Activated CD4-positive, alpha-beta T cell treated with anti-CD3 and anti-CD28 coated beads, Interleukin-2, amount 50 U/mL, for 48 hours (primary cell): ENCODE measurements around the gene CYP20A1.
"Not testable (repeated sequence)": the region's sequence is repeated elsewhere in the genome, so short reads cannot be mapped to it uniquely, and the experiment has no call there.

Experiments
- DNase-seq, 2 experiments: peaks; one replicate each; pipeline ENCODE4 v3.0.0-alpha.2; 2020

The CYP20A1 gene

DNA sequence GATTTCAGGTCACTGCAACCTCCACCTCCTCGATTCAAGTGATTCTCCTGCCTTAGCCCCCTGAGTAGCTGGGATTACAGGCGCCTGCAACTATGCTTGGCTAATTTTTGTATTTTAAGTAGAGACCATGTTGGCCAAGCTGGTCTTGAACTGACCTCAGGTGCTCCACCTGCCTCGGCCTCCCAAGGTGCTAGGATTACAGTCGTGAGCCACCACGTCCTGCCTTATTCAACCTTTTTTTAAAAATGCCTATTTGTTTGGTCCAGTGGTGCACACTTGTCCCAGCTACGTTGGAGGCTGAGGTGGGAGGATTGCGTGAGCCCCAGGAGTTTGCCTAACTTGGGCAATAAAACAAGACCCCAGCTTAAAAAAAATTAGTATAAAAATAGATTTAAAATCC is 43.3 kb downstream of the CYP20A1 start:
- DNase-seq = no peak

DNA sequence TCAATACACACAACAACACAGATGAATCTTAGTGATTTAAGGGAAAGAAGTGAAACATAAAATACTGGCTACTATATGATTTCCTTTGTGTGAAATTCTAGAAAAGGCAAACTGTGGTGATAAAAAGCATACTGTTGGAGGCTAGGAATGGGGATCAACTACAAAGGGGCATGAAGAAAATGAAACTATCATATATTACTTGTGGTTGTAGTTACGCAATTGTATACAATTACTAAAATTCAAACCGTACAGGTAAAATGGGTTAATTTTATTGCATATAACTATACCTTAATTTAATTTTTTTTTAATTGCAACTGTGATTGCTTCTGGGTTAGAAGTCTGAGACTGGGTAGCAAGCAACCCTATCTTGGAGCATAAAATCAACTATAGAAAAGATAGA is 47.7 kb downstream of the CYP20A1 start:
- no peak for DNase-seq

DNA sequence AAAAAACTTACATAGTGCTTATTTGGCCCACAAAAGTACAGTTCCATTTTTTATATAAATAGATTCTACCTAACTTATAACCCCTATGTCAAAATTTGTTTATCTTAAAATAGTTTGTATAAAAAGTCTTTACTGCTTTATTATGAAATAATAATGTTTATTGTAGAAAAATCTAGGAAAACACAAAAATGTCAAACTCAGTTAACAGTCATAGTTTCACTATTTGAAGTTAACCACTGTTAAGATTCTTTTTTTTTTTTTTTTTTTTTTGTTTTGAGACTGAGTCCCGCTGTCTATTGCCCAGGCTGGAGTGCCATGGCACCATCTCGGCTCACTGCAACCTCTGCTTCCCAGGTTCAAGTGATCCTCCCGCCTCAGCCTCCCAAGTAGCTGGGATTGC is 62.8 kb downstream of the CYP20A1 start:
- DNase-seq = no peak

DNA sequence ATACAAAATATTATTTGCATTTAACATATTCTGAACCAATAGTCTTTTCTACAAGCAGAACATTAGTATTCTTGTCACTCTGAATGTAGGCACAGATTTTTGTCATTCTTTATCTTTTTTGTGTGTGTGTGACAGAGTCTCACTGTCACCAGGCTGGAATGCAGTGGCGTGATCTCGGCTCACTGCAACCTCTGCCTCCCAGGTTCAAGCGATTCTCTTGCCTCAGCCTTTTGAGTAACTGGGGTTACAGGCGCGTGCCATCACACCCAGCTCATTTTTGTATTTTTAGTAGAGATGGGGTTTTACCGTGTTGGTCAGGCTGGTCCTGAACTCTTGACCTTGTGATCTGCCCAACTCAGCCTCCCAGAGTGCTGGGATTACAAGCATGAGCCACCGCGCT is 63.8 kb downstream of the CYP20A1 start:
- DNase-seq = not testable (repeated sequence)

DNA sequence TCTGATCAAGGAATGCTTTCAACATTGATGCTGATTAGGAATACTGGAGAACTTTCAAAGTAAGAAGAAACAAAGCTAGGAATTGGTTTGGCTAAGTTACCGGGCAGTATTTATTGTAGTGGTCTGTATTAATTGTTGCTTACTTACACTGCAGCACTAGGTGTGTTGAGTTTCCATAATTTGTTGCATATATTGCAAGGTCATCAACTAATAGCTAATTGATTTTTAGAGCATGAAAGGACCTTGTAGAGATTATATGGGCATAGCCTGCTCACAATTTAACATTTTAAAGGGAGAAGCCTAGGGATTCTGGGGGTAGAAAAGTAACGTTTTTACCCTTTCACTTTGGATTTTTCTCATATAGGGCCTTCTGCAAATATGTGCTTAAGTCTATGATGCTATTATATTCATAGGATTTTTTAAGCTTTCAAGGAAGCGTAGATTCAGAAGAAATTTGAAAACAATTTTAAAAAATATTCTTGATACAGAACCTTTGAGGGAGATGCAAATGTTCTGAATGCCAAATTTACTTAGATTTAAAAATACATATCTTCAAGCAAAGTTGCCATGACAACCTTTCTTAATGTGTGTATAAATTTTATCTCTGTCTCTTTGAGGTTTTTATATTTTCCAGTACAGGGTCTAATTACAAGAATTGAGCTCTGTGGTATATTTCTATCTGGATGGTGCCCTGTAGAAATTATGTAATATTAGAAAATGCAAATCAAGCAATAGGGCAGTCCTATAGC is 72.0 kb downstream of the CYP20A1 start:
- DNase-seq = no peak

DNA sequence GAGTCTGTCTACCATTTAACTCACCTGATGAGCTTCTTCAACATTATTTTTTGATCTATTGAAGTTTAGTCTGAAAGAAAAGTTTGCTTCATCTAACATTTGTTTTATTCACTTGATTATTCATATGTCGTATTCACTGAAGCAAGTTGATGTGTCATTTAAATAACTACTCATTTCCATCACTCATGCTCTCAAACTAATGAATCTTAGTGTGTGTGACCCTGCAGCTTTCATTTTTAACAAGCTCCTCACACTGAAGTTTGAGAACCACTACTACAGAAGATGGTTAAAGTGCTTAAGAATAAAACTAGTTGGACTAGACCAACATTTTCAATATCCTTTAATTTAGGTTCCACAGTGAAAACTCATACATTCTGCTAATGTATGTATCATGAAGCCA is 87.5 kb downstream of the CYP20A1 start:
- DNase-seq = no peak

DNA sequence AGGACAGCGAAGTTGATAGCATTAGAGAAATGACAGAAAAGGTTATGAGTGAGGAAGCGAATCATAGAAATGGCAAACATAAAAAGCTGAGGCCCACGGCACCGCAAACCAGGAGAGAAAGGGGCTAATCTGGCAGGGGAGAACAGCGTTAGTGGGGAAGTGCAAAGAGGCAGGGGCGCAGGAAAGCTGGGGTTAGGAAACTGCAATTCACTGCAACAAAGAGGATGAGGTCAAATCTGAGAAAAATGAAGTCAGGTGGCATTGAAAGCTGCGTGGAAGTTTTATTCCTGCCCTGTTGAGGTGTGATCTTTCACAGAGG is 88.7 kb downstream of the CYP20A1 start:
- DNase-seq = no peak

DNA sequence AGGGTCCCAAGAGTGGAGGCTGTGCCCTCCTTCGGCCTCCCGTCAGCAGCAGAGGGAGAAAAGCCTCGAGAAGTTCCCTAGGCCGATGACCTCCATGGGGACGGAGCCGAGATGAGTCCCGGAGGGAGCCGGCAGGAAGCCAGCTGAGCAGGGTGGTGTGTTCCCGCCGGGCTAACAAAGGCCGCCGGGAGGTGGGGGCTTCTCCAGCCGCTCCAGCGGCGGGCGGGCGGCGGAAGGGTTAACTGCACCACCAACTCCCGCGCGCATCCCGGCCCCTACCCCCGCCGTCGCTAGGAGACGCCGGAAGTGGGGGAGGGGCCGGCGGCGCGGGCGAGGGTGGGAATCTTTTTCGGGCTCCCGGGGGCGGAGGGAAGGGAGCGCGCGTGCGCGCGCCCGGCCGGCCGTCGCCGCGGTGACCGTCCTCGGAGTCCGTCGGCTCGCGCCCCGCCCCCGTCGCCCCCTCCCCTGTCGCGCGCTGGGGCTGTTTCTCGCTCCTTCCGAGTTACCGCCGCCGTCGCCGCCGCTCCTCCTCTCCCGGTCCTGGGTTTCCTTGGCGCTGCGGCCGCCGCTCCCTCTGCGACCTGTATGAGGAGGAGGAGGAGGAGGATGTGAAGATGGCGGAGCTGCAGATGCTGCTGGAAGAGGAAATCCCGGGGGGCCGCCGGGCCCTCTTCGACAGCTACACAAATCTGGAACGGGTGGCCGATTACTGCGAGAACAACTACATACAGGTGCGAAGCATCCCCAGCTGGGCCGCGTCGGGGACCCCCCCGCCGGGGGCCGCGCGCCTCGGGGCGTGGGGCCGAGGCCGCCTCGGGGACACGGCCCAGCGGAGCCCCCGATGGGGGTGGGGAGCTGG is 89.3 kb downstream of the CYP20A1 start, which contains the start of gene ABI2:
Gene ABI2, plus strand, starts transcription at position 494 of the 859 bp plus-strand sequence. Its CDS starts 121 bp downstream, at position 615.
- DNase-seq = peak; percentile 80 to 83

DNA sequence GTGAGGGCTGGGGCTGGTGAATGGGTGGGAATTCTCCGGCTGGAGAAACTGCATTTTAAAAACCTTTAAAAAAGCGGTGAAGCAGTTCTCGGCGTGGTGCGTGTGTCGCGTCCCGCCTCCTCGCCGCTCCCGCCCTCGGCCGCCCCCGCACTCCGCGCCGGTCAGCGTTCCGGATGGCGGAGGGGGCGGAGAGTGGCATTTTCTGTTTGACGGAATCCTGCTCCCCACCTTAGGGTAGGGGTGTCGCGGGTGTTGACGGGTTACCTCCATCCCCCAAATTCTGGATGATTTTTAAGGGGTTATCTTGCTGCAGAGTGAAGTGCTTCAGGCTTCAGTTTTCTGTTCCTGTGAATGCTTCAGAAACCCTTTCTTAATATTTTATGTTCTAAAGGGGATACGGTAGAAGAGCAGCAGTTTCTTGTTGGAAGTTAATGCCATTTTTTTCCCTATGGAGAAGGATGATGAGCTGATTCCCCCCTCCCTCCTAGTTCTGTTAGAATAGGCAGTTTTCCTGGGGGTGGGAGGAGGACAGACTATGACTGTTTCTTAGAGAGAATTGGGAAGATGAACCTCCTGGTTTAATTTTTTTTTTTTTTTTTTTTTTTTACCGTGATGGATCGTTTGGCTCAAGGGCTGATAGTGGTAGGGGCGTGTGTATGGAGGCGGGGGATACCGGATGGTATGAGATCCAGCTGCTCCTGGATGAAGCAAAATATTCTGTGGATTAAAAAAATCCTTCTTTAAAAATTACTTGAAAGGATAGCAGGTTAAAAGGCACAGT is 90.1 kb downstream of the CYP20A1 start:
- DNase-seq = peak; percentile 60 to 68

DNA sequence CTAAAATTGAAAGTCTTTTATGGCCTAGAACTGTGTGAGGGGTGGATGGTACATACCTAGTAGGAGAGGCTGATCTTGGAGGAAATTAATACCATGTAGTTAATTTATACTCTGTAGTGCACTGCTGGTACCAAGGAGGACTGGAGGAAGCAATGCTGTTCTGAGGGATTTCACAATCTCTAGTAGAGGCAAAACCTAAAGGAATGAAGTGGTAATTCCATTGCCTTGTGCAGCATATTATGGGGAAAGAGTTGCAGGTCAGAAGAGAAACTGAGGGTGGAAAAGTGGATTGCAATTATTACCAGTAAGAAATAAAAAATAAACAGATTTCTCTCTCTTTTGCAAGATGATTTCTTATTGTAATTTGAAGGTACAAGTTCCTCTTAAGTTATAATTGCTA is 91.6 kb downstream of the CYP20A1 start:
- DNase-seq = no peak

DNA sequence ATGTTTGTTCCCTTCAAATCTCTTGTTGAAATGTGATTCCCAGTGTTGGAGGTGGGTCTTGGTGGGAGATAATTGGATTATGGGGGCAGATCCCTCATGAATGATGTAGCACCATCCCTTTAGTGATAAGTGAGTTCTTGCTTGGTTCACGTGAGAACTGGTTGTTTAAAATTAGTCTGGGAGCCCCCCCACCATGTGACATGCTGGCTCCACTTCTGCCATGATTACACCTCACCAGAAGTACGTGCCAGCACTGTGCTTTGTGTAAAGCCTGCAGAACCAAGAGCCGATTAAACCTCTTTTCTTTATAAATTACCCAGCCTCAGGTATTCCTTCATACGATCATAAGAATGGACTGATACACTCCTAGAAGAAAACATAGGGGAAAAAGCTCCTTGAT is 99.5 kb downstream of the CYP20A1 start:
- DNase-seq = no peak

DNA sequence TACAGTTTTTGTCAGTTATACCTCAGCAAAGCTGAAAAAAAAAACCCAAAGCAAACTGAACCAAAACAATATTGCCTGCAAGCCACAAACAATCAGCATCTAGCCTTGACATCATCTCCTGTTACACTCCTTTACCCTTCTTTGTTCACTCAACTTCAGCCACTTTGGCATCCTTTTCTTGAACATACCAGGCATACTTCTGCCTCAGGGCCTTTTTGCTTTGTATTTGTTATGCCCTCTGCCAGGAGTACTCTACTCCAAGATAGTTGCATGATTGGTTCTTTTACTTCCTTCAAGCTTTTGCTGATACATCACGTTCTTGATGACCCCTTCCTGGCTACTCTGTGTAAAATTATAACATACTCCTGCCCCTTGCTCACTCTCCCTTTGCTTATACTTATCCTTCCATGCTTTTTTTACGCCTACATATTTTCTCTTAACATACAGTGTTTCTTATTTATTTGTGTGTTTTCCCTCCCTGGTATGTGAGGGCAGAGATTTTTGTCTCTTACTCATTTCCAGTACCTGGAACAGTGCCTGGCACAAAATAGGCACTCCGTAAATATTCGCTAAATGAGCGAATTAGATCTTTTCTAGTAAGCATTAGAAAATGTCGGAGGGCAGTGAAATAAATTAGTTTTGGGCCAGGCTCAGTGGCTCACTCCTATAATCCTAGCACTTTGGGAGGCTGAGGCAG is 102.1 kb downstream of the CYP20A1 start:
- no peak for DNase-seq

DNA sequence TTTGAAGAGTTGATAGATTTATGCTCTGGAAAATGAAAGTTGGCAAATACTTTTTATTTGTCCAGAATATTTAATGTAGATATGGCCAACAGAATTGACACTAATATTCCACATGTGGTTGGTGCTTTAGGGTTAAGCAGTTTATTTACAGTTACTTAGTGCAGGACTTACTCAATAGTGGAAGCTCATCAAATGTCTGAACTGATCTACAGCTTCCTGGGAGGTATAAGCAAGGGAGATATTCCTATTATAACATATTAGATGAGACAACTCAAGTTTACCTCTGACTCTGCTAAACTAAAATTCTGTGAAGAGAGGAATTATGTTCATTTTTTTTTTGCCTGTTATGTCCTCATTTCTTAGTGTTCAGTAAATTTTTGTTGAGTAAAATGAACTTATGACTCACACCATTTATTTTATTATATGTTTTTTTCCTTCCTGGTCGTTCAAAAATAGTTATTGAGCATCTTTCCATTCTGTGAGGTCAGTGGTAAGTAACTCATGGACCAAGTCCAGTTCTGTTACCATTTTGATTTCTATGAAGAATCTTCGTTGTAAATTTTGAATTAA is 103.0 kb downstream of the CYP20A1 start:
- no peak for DNase-seq

DNA sequence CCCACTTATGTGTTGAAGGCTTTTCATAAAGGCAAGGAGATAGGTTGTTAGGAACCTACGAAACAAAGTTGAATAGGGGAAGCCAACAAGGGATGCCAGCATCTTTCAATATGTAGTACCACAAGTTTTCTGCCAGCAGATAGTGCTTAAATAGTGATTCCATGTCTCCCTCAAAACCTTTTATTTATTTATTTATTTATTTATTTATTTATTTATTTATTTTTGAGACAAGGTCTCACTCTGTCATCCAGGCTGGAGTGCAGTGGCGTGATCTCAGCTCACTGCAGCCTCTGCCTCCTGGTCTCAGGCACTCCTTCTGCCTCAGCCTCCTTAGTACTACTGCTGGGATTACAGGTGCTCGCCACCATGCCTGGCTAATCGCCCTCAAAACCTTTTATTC is 103.6 kb downstream of the CYP20A1 start:
- DNase-seq = not testable (repeated sequence)

DNA sequence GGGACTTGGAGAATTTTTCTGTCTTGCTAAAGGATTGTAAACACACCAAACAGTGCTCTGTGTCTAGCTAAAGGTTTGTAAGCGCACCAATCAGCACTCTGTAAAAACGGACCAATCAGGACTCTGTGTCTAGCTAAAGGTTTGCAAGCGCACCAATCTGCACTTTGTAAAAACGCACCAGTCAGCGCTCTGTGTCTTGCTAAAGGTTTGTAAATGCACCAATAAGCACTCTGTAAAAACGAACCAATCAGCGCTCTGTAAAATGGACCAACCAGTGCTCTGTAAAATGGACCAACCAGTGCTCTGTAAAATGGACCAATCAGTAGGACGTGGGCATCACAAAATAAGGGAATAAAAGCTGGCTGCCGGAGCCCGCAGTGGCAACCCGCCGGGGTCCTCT is 105.8 kb downstream of the CYP20A1 start:
- no peak for DNase-seq

DNA sequence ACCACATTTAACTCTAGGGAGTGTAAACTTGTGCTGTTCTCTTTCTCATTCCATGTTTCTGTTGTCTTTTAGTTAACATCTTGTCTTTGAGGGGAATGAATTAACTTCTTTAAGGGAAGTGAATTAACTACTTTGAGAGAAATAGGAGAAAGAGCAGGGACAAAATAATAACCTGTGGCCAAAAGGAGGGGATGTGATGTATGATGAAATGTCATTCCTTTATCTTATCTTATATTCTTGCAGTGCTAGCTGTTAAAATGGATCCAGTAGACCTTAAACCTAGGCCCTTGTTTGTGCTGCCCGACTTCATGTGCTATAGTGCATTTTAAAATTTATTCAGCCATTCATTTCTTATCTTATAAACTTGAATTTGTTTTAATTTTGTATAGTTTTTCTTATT is 107.8 kb downstream of the CYP20A1 start:
- DNase-seq = no peak

DNA sequence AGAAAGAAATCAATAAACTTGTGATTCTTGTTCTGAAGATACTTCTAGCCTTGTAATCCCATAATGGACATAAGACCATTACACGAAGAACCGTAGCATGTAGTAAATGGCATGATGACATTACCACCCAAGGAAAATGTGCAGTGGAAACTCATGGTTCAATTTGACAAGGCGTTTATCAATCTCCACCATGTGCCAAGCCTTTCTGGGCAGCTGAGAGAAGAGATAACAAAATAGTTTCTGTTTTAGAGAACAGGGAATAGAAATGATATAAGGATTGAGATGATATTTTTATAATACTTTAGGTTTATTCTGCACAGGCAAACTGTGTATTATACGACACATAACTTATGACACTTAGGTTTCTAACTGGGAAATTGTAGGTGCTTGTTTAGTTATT is 108.6 kb downstream of the CYP20A1 start:
- DNase-seq = no peak

DNA sequence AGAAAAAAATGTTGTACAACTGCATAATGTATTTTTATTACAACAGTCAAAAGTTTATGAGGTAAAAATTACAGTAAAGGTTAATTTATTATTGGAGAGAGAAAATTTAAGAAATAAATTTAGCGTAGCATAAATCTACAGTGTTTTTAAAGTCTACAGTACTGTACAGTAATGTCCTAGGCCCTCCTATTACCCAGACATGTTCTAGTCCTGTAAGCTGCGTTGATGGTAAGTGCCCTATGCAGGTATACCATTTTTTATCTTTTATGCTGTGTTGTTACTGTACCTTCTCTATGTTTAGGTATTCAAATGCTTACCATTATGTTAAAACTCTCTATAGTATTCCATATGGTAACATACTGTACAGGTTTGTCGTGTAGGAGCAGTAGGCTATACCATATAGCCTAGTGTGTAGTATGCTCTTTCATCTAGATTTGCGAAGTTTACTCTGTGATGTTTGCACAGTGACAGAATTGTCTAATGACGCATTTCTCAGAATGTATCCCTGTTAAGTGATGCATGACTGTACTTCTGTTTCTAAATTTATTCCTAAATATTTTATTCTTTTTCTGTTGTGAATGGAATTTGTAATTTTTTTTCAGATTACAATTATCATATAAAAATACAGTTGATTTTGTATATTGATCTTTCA is 113.9 kb downstream of the CYP20A1 start:
- DNase-seq = no peak

DNA sequence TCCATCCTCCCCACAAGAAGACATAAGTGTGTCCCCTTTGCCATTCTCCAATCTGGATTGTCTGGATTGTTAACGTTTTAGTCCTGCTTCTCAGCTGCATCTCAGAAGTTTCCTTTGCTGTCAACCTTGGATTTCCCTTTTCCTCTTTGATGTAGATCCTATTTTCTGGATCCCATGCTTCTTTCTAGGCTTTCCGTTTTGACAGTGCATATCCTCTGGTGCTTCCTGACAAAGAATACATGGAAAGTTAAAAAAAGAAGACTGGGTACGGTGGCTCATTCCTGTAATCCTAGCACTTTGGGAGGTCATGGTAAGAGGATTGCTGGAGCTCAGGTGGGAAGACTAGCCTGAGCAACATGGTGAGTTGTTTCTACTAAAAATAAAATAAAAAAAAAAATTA is 116.1 kb downstream of the CYP20A1 start:
- DNase-seq = no peak
